CD4-positive, alpha-beta T cell treated with Interleukin-15 for 1 hour (primary cell): ENCODE data around the gene MAD1L1.

ENCODE experiments used
- DNase-seq: peaks from one replicate; pipeline ENCODE4 v3.0.0-alpha.2; 2020

The MAD1L1 gene

DNA sequence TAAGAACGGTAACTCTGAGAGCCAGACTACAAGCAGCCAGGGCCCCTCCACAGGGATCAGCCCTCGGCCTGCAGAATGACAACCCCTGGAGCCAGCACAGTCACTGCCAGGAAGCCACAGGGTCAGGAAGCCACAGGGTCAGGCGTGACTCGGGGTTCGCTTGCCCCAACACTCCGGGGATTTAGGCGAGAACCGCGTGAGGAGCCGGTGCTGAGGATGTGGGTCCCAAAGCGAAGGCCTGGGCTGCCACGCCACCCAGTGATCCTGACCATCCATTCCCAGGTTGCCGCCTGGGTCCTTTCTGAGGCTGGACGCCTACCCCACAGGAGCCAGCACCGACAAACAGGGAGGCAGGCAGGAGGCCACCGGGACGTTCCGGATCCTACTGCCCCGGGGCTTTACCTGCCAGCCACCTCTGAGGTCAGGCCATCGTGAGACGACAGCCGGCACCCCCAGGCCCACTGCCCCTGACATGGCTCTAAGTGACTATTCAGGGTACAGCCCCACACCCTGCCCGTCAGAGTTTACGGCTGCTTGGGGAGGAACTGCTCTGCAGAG is 334.0 kb downstream of the MAD1L1 start:
- DNase-seq, result no peak

GRCh38 chr7:1897861-1898627 is 334.7 kb downstream of the MAD1L1 start:
- DNase-seq, result no peak

DNA sequence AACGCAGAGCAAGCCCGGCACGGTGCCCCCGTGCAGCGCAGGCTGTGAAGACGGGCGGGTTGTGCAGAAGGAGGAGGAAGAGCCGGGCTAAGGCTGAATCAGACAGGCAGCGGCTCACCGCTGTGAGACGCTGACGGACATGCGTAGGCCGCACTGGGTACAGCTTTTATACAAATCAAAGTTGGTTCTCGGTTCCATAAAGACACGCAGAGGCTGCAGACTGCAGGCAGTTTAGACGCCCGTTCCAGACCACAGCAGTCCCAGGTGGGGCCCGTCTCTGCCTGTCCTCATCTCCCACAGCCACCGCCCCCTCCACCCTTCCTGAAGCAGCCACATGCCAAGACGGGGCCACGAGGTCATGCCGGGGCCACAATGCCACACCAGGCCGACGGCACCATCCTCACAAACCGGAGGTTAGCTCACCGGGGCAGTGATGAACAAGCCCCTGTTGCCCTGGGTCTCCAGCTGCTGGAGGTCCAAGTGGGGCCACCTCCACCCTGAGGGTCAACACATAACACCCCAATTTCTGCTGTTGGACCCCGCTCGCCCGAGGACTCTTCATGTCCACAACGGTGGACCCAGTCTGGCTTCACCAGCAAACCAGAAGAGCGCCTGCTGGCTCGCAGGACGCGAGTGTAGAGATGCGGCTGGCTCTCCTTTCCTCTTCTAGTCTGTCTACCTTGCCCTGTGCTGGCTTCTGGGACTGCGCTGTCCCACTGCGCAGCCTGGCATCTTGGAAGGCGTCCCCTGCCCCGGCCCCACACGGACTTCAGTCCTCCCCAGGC is 335.5 kb downstream of the MAD1L1 start:
- DNase-seq, result no peak

GRCh38 chr7:1895664-1896515 is 336.9 kb downstream of the MAD1L1 start:
- no peak for DNase-seq

GRCh38 chr7:1894906-1895663 is 337.7 kb downstream of the MAD1L1 start:
- no peak for DNase-seq

DNA sequence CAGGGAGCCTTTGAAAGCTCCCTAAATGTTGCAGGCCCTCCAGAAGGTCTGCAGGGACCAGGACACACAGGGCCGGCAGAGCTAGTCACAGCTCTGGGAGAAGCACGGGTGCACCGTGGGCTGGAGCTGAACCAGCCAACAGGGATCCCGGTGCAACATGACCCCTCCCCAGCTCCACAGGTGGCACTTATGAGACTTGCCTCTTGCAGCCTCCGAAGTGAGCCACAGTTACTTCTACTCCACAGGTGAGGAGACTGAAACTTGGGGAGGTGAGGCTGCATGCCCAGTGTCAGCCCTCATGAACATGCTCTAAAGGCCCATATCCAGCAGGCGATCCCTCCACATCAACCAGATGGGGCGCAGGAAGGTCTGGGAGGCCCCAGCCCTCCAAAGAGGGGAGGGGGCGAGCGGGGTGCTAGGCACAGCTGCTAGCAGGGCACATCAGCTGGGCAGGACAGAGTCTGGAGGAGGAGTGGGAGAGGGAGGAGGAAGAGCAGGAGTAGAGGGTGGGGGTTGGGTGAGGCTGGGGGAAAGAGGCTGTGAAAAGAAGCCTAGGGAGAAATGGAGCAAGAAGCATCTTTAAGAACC is 338.3 kb downstream of the MAD1L1 start:
- no peak for DNase-seq

DNA sequence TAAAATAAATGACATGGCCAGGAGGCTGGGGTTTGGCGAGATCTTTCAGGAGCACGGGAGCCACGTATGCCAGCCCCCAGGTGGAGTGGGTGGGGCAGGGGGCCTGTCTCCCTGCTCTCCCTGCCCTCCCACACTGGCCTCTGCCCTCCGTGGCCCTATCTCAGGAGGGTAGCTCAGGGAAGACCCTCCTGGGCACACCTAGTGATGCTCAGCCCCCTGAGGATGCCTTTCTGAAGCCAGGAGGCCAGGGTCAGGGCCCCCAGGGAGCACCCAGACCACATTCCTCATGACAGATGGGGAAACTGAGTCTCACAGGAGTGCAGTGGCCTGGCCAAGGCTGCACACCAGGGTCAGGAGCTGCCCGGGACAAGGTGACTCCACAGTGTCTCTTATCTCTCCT is 339.3 kb downstream of the MAD1L1 start:
- DNase-seq, result no peak

DNA sequence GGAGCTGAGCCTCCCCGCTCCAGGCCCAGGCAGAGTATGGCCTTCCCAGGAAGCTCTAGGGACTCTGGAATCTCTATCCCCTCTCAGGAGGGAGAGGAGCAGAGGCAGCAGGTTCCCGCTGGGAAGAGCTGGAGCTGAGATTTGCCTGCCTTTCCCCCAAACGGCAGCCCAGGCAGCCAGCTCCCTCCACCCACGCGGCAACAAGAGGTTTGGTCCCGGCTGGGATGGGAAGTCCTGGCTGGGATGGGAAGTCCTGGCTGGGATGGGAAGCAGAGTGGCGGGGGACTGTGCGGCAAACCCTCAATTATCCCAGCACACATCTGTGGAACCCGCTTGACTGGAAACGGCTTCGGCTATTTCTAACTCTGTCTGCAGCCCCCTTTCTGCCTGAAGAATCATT is 339.7 kb downstream of the MAD1L1 start:
- DNase-seq, result no peak

DNA sequence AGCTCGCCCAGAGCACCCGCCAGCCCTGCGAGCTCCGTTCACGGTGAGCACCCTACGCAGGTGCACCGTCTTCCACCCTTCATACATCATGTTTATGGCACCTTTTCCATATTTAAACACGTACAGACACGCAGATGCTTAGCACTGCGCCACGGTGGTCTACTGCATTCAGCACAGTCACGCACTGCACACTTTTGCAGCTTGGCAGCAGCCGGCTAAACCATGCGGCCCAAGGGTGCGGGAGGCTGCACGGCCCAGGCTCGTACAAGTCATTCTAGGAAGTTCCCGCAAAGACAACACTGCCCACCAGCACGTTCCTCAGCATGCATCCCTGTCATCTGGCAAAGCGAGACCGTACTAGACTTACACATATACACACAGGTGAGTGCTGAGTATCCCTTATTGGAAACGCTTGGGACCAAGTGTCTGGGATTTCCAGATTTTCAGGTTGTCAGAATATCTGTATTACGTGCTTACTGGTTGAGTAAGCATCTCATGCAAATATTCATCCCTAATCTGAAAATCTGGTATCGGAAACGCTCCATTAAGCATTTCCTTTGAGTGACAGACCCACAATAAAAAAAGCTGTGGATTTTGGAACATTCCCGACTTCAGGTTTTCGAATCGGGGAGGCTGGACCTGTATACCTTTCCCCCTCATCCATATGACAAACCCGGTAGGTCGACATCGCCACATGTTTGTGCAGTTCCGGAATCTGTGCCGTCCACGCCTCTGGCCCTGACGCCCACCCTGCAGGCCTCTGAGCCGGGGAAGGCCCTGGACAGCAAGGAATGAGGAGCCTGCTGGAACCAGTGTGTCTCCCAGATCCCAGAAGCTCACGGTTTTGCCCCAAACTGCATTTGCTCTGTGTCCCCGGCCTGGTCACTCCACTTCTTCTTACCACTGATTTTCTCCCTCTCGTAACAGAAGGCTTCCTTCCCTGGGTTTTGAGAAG is 340.5 kb downstream of the MAD1L1 start:
- DNase-seq, result no peak

DNA sequence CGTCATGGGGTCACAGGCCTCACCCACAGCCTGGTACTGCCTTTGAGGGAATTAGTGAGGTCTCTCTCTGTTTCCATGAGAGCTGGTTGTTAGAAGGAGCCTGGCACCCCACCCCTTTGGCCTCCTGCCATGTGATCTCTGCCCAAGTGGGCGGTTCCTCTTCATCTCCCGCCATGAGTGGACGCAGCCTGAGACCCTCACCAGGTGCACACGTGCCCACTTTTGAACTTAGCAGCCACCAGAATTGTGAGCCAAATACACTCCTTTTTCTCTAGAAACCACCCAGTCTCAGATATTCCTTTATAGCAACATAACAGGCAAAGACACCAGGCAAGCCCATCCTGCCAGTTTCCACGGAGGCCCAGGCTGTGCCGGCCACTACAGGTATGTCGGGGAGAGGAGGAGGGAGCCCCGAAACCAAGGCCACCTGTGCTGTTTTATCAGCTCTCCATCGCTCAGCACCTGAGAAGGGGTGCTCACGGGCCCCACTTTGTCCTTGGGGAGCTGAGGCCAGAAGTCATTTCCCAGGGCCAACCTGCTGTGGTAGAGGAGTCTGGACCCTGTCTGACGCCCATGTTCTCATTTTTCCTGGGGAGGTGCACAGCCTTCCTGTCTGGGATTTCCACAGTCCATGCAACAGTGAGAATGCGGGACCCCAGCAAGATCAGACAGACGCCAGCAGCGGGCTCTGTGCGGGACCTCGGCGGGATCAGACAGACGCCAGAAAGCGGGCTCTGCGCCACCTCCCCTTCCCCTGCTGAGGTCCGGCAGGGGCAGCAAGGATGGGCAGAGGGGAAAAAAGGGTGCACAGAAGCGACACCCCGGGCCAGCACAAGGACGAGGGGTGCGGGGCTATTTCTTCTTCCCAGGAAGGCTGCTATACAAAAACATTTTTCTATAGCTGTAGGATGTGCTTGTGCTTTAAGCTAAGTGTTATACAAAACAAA is 342.2 kb downstream of the MAD1L1 start:
- DNase-seq, result no peak

DNA sequence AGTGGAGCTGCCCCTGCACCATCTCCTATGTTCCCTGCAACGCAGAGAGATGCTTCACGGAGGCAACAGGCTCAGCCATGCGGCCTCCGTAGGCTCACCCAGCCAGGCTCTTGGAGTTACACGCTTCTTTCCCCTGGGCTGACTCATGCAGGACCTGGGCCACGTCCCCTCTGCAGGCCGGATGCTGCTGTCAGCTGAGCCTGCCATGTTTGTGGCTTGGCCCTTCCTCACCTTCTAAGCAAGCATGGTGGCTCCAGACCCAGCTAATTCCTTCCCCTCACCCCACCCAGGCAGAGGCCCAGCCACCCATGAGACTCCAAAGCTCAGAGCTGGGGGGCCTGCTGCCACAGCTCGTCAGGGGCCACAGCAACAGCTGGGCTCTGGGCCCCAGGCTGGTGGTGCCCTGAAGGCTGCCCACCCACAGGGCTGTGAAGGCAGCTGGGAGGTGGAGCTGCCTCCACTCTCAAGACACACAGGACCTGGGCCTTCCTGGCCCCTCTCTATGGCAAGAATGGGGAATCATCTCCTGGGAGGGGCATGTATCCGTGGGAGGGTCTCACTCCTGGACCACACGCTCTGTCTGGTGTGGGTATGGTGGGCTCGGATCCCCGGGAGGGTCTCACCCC is 343.1 kb downstream of the MAD1L1 start:
- DNase-seq, result no peak

GRCh38 chr7:1889091-1889490 is 343.7 kb downstream of the MAD1L1 start:
- no peak for DNase-seq

DNA sequence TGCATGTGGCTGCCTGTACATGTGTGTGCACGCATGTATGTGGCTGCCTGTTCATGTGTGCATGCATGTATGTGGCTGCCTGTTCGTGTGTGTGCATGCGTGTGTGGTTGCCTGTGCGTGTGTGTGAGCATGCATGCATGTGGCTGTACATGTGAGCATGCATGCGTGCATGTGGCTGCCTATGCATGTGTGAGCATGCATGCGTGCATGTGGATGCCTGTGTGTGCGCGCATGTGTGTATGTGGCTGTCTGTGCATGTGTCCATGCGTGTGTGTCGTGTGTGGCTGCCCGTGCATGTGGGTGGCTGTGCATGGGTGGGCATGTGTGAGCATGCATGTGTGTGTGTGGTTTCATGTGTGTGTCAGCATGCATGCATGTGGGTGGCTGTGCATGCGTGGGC is 344.3 kb downstream of the MAD1L1 start:
- no peak for DNase-seq

DNA sequence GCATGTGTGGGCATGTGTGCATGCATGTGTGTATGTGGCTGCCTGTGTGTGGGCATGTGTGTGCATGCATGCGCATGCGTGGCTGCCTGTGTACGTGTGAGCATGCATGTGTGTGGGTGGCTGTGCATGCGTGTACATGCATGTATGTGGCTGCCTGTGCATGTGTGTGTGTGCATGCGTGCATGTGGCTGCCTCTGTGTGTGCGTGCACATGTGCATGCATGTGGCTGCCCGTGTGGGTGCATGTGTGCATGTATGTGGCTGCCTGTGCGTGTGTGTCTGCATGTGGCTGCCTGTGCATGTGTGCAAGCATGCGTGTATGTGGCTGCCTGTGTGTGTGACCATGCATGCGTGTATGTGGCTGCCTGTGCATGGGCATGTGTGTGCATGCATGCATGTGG is 345.5 kb downstream of the MAD1L1 start:
- no peak for DNase-seq

GRCh38 chr7:1886361-1887064 is 346.2 kb downstream of the MAD1L1 start:
- DNase-seq, result no peak

GRCh38 chr7:1885465-1886226 is 347.1 kb downstream of the MAD1L1 start:
- no peak for DNase-seq

DNA sequence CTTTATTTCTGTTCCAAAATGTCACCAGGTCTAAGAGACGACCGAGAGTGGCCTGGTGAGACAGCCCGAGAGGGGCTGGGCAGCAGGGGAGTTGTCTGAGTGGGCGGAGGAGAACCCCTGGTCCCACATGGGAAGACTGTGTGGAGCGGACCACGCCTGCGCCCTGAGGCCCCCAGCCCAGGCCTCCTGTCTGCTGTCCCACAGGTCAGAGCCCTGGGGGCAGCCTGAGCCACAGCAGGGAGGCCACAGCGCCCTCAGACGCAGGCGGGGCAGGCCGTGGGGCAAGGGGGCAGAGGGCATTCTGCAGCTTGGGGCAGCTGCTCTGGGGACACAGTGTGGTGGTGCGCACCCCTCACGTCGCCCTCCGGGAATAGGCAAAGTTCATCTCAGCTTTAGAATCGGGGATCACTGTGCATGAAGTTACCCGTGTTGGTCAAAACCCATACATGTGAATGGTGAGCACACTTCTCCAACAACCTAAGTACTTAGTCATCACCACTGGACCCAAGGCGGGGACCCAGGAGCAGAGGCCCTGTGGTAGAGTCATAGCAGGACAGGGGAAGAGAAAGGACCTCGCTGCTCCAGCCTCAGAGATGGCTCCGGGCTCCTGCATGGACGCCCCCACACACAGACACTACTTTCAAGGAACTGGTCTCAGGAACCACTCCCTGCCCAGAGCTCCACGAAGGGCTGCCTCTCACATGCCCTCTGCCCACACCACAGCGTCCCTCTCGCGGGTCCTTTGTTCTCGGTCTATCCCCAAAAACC is 348.0 kb downstream of the MAD1L1 start:
- DNase-seq, result no peak
